SHP77 treated with DMSO at 0.1 percent for 48 hours (cell line): ENCODE data around the gene SCMH1.
"Not testable (repeated sequence)": the region's sequence is repeated elsewhere in the genome, so short reads cannot be mapped to it uniquely, and the experiment has no call there.

Experiments
- DNase-seq: peaks from one replicate; lab custom pipeline; 2025; lab: John Stamatoyannopoulos, UW

Gene SCMH1

GRCh38 chr1:41211608-41212007, 30.5 kb downstream of the SCMH1 start:
- DNase-seq, result not testable (repeated sequence)

DNA sequence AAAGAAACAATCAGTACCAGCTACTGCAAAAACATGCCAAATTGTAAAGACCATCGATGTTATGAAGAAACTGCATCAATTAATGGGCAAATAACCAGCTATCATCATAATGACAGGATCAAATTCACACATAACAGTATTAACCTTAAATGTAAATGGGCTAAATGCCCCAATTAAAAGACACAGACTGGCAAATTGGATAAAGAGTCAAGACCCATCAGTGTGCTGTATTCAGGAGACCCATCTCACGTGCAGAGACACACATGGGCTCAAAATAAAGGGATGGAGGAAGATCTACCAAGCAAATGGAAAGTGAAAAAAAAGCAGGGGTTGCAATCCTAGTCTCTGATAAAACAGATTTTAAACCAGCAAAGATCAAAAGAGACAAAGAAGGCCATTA, 35.1 kb downstream of the SCMH1 start:
- DNase-seq, result not testable (repeated sequence)

- no peak for DNase-seq
These were observed 41.4 kb downstream of the SCMH1 start for GRCh38 chr1:41200728-41201127.

GRCh38 chr1:41199375-41199774, 42.7 kb downstream of the SCMH1 start:
- DNase-seq, result no peak

- DNase-seq, result no peak
These were observed 49.5 kb downstream of the SCMH1 start for GRCh38 chr1:41192456-41193178.

- DNase-seq, result no peak
These were observed 57.7 kb downstream of the SCMH1 start for GRCh38 chr1:41184446-41184845.

GRCh38 chr1:41178230-41178629, 63.9 kb downstream of the SCMH1 start:
- DNase-seq, result not testable (repeated sequence)

- DNase-seq, result no peak
These were observed 66.6 kb downstream of the SCMH1 start for GRCh38 chr1:41175546-41175945.

GRCh38 chr1:41174170-41174569, 67.9 kb downstream of the SCMH1 start:
- DNase-seq, result no peak

GRCh38 chr1:41173651-41174050, 68.5 kb downstream of the SCMH1 start:
- no peak for DNase-seq

DNA sequence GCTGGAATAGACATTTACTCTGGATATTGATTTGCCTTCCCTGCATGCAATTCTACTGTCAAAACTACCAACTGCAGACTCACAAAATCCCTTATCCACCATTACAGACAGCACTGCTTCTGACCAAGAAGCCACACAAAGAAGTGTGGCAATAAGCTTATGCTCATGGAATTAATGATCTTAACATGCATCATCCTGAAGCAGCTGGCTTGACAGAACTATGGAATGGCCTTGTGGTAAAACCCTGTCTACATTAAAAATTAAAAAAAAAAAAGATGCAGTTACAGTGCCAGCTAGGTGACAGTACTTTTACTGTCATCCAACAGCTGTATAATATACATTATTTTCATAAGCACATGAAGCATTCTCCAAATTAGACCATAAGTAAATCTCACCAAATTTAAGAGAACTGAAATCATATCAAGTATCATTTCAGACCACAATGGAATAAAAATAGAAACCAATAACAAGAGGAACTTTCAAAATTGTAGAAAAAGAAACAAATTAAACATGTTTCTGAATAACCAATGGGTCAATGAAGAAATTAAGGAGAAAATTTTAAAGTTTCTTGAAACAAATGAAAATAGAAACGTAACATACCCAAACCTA, 70.7 kb downstream of the SCMH1 start:
- no peak for DNase-seq

- no peak for DNase-seq
These were observed 72.3 kb downstream of the SCMH1 start for GRCh38 chr1:41169799-41170180.

DNA sequence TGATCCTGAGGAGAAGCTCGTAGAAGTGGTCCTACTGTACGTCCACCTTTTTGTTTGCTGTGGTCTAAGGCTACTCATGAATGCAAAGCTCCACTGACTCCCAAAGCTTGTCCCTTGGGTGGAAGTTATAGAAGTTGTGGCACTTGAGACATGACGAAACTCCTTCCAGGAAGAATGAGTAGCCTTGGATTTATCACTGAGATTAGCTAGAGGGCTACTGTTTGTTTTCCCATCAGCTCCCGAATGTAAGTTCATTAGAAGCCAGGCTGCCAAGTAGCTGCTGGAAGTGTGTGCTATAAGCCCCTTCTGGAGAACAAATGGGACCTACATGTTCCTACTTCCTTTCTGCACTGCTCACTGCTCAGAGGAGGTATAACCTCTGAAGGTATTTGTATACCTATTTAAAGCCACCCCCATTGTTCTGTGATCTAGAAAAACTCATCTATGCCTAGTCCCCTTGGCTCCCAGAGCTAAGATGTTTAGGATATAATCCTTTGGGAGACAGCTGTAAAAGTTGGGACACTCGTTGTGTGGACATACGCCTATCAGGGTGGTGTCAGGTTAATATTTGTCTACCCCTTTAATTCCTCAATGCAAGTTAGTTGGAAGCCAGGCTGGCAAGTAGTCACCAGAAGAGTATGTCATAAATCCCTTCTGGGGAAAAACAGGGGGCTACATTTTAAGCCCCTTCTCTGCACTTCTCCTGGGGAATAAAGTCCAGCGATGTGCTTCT, 72.9 kb downstream of the SCMH1 start:
- DNase-seq, result no peak

- DNase-seq, result no peak
These were observed 74.4 kb downstream of the SCMH1 start for GRCh38 chr1:41167667-41168066.

GRCh38 chr1:41164727-41165126, 77.4 kb downstream of the SCMH1 start:
- no peak for DNase-seq

DNA sequence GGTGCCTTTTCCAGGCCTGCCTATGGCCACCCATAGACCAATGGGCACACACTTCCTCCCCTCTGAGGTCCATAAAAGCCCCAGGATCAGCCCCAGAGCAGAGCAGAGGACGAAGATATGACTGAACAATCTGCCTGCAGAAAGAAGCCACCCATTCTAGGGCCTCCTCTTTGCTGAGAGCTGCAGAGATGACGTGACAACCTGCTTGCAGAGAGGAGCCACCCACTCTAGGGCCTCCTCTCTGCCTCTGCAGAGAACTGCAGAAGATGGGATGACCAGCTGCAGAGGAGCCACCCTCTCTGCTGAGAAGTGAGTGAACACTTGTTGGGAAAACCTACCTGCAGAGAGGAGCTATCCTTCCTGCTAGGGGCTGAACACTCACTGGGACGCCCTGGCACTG, 79.7 kb downstream of the SCMH1 start:
- DNase-seq, result no peak

- DNase-seq, result no peak
These were observed 80.3 kb downstream of the SCMH1 start for GRCh38 chr1:41161846-41162245.

DNA sequence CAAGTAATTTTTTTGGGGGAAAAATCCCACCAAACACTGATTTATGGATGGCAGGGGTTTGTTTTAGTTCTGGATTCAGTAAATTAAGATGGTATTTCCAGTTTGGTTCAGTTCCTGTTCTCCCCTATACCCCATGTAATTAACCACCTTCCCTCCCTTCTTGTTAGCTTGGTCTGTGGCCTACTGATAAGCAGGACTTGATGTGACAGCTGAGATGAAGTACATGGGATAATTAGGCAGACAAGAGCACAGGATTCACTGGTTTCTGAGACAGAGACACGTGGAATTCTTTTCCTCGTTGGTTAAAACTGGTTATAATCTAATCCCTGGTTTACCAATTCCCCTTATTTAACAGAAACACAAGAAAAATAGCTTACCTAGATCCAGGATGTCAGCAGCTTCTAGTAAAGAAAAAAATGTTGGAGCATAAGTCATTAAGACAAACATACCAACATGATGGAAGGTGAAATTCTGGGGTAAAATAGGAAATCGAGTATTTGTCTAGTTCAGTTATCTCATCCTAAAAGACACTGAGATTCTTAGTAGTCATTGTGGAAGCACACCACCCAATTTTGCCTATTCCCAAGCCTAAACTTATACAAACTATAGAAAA, 81.5 kb downstream of the SCMH1 start:
- no peak for DNase-seq

GRCh38 chr1:41158966-41159365, 83.1 kb downstream of the SCMH1 start:
- DNase-seq, result no peak

GRCh38 chr1:41158147-41158875, 83.8 kb downstream of the SCMH1 start:
- DNase-seq, result no peak

- DNase-seq, result no peak
These were observed 87.0 kb downstream of the SCMH1 start for GRCh38 chr1:41155105-41155504.

GRCh38 chr1:41153750-41154274, 88.3 kb downstream of the SCMH1 start:
- no peak for DNase-seq
